Measurements from ENCODE around the gene NAP1L5.
A peak's percentile ranks its signal among the peaks of the same experiment; 100 is the strongest.

The NAP1L5 gene

GRCh38 chr4:88697588-88698329 lies at the start of gene NAP1L5:
Gene NAP1L5, minus strand, starts transcription at chr4:88697829. Its CDS starts 75 bp downstream, at chr4:88697754.
- no peak for DNase-seq

- no peak for DNase-seq
These were observed 49.7 kb upstream of the NAP1L5 start for GRCh38 chr4:88747351-88747750.

- DNase-seq, result no peak
These were observed 48.6 kb upstream of the NAP1L5 start for GRCh38 chr4:88746206-88746605.

DNA sequence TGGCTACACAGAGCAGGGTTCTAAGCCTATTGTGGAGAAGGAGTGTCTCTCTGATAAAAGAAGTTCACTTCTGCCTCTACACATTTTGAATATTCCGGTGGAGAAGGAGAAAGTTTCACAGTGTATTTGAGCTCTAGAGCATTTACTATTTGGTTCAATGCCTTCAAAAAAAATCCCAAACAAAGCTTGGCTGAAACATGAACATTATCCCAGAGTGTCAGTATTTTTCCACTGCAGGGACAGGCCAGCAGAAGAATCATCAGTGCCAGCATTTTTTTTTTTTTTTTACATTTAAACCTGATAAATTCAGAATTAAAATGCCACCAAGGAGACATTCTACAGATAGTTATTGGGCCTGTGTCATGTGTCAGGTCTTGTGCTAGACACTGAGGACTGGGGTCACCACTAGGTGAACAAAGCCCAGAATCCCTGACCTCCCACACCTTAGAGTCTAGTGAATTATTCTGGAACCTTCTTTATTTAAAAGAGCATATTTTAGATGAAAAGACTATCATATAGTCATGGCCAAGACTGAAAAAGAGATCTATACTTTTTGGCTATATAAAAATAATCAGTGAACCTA lies 48.0 kb upstream of the NAP1L5 start:
- no peak for DNase-seq

- no peak for DNase-seq
These were observed 47.5 kb upstream of the NAP1L5 start for GRCh38 chr4:88745175-88745574.

DNA sequence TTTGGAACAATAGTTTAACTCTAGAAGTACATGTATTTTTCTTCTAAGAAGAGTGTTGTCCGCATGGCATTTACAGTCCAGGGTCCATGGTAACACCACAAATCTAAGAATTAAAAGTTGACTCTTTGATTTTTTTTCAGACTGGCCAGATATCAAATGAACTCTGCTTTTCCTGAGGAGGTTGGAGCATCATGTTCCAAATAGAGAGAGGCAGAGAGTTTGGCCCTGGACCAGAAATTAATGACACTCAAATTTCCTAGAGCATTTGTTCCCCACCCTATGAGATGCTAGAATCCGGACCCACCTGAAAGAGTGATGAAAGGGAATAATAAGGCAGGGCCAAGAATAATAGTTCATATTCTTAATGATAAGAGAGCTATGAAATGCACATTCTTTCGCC lies 47.0 kb upstream of the NAP1L5 start:
- DNase-seq, result no peak

GRCh38 chr4:88743696-88744095 lies 46.1 kb upstream of the NAP1L5 start:
- no peak for DNase-seq

GRCh38 chr4:88742561-88742960 lies 44.9 kb upstream of the NAP1L5 start:
- DNase-seq, result no peak

- DNase-seq, result no peak
These were observed 40.6 kb upstream of the NAP1L5 start for GRCh38 chr4:88738180-88738579.

- no peak for DNase-seq
These were observed 39.8 kb upstream of the NAP1L5 start for GRCh38 chr4:88737307-88737941.

DNA sequence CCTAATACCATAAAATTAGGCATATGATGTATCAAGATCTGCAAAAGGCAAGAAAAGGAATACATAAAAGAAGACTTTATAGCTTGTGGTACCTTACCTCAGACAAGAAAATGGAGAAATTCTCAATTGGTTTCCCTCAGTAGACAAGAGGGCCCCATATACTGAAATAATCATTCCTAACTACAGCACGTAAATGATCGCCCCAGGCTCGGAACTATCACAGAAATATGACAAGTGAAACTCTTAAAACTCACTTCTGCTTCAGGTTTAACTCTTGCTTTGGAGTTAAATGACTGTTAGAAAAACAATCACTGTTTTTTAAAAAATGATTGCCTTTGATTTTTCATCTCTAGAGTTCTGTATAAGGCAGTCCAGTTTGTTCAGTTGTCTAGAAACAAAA lies 38.6 kb upstream of the NAP1L5 start:
- no peak for DNase-seq

DNA sequence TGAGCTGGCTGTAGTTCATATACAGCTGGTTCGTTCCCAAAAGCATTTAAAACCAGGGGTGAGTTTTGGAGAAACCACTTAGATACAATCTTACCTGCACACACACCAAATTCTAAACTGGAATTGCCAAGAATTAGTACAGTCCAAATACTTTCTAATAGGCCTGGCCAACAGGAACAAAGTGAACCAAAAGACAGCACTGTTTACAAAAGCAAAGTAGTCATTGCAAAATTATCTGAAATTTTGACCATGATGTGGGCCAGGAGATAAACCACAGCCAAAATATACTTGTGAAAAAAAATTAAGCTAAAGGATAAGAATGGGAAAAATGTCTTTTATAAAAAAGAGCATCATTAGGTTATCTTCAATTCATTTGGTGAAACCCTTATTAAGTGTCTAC lies 37.9 kb upstream of the NAP1L5 start:
- DNase-seq, result no peak

DNA sequence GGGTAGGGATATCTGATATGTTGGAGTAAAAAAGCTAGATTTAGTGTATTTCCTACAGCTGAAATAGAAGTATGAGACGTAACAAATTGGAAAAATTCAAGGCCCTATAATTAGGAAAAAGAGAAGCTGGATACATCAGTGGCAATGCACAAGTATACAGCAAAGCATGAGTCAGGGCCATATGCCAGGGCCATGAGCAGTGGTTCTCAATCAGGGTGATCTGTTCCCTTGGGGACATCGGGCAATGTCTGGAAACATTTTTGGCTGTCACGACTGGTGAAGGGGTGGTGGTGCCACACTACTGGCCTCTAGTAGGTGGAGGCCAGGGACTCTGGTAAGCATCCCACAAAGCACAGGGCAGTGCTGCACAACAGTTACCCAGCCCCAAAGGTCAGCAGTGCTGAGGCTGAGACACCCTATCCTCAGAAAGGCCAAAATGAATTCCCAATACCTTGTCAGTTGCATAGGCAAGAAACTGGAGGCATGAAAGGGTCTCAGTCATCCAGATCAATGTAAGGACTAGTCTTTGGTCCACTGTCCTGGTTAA lies 36.8 kb upstream of the NAP1L5 start:
- DNase-seq, result no peak

DNA sequence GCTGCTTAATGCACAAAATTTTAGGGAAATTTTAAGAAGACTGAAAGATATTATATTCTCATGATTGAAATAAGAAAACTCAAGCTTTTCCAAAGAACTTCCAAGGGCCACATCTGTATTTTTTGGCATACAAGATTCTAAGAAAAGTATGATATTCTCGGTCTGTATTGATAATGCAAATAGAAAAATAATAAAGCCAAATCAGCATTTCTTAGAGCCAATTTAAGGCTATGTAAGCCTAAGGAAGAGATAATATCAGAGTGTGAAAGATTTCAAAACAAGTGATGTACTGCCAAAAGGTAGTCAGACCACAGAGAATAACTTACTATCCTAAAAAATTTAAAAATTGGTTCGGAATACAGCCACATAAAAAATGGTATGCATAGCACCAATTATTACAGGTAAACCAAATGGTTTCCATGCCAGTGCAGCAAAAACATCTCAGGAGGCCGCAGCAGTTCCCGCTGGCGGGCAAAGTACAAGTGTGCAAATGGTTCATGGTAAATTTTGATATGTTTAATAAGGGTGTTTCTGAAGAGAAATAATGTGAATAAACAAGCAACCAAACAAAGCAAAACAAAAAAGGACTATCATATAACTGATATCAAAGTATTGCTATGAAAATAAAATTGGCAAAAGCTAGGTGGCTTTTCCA lies 35.2 kb upstream of the NAP1L5 start:
- DNase-seq, result no peak

DNA sequence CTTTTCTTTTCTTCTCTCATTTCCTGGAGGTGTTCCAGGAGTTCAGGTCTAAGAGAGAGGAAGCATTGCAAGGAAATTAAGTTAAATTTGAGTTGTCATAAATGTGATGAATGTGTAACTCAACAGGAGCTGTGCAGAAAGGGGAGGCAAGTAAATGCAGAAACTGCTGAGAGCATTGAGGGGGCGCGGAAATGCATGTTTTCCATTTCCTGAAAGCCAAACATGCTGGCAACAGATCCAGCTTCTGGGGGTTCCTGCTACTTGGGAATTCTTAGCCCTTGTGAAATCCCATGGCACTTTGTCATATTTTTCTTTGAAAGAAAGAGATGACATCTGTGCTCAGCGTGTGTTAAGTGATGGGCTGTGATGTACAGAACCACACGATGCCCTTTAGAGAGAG lies 33.8 kb upstream of the NAP1L5 start:
- no peak for DNase-seq

DNA sequence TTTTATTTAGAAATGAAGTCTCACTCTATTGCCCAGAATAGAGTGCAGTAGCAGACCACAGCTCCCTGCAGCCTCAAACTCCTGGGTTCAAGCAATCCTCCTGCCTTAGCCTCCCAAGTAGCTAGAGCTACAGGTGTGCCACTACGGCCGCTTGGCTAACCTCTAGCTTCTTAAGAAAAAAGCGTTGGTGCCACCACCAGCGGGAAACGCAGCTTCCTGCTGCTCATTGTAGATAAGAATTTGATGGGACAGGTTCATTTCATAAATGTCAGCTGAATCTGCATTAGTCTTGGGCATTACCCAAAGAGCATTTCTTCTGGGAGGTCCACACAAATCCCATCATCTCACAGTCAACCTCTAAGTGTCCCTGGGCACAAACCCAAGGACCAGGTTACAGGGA lies 33.2 kb upstream of the NAP1L5 start:
- DNase-seq, result no peak

DNA sequence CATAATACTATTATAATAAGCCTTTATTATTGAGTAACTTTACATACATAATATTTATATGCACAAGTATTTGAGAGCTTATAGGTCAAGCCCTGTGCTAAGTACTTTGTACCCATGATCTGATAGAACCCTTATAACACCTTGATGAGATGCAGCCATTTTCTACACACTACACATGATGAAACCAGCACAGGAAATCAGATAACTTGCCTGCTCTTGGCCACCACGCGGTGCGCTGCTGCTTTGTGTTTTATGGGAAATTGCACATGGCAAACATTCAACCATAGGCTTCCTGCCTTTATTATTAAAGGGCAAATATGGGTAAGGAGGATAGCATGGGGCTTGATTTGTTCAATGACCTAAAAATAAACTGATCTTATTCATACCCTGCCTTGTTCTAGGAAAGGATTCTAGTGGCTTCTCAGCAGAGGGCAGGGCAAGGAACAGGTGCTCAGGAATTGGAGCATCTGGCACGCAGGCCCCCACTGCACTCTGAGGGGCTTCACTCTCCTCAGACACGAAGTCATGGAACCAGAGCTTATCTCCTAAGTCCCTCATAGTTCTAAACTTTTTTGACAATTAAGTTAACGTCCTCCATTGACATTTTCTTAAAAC lies 31.6 kb upstream of the NAP1L5 start:
- DNase-seq, result peak; percentile 60

- no peak for DNase-seq
These were observed 30.5 kb upstream of the NAP1L5 start for GRCh38 chr4:88728146-88728545.

GRCh38 chr4:88725986-88726385 lies 28.4 kb upstream of the NAP1L5 start:
- DNase-seq, result no peak

- no peak for DNase-seq
These were observed 27.5 kb upstream of the NAP1L5 start for GRCh38 chr4:88725143-88725542.

- DNase-seq, result no peak
These were observed 26.8 kb upstream of the NAP1L5 start for GRCh38 chr4:88724406-88724805.

- no peak for DNase-seq
These were observed 25.2 kb upstream of the NAP1L5 start for GRCh38 chr4:88722828-88723227.

DNA sequence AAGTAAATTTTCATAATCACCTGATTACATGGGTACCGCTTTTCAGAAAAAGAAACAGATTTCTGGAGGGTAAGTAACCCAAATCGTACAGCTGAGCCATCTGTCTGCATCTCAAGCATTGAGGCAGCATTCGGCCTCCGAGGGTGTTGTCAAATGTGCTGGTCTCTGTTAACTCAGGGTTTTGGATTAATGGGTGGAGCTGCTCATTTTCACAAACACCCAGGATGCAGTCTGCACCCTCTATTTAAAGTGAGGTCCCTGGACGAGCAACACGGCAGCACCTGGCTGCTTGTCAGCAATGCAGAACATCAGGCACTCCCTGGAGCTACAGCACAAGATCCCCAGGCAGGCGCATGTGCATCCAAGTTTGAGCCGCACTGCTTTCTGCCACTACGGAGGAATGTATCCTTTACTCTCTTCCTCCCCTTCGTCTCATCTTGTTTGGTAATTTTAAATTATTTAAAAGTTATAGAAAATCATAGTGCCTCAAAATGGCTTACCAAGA lies 24.7 kb upstream of the NAP1L5 start:
- DNase-seq, result no peak

Data from GF-D8 (cell line).